ENCODE data around the gene GTF2IRD1. TPM values are rescaled to one million over a fixed set of nuclear protein-coding genes. Genes with fewer than 3 reads are reported as not detected.

Gene GTF2IRD1
- total and polyA plus RNA-seq, 9 of the 15 experiments (the other 6 are each of a cell fraction or from before 2014, with no cell fraction given), result 9.1 to 30.2 (median 14.0) TPM

- FAIRE-seq, result peak; percentile 52
These were observed 118.7 kb downstream of the GTF2IRD1 start for GRCh38 chr7:74572301-74572979.

More at GRCh38 chr7:74572301-74572979, 118.7 kb downstream of the GTF2IRD1 start:
- Histone ChIP-seq H3K79me2 (ENCODE audit: control insufficient read depth, insufficient read depth, low read length) (no peaks in the 10 kb centered on the region), H3K9ac (ENCODE audit: insufficient read depth in 1 of 2, low read depth in 2 of 2, low read length in 2 of 2) (no peak overlapping the region), H3K27me3 (ENCODE audit: control insufficient read depth in 2 of 2, insufficient read depth in 2 of 2, low read length in 2 of 2) (no peaks in the 10 kb centered on the region), H3K36me3 (ENCODE audit: control insufficient read depth, insufficient read depth, low read length) (no peaks in the 10 kb centered on the region), H3K4me3 (no peak overlapping the region), H4K20me1 (replicated peaks; ENCODE audit: control insufficient read depth, insufficient read depth, low read length) (0 out of 2 replicates have a peak, but pooled peaks cover 4% of the 10 kb centered on the region), H3K9me1 (ENCODE audit: control insufficient read depth, insufficient read depth, low read length) (no peaks in the 10 kb centered on the region), H3K27ac (ENCODE audit: extremely low read depth, low read depth, low read length) (no peak overlapping the region), H2AFZ (ENCODE audit: low read depth, low read length) (no peak overlapping the region), H3K9me3 (replicated peaks; ENCODE audit: control insufficient read depth, insufficient read depth, low read depth, low read length) (no peaks in the 10 kb centered on the region), H3K4me1 (replicated peaks in 1 of 2; ENCODE audit: control insufficient read depth in 2 of 2, insufficient read depth in 2 of 2, low read length in 2 of 2) (peaks cover 9 to 19% of the 10 kb centered on the region in 2 experiments; a peak in 4 of 5 replicates), H3K4me2 (ENCODE audit: insufficient read depth, low read length) (no peak overlapping the region)
- peak; percentile 44; the same call in 2 of the 3 replicates for ATAC-seq
- in situ Hi-C loops (cut with MboI), result no loop called here
- ChIA-PET CTCF (ENCODE audit: low intra/inter-chr PET ratio) (no interaction called here), POLR2A (interaction anchor here (0.6 kb wide), 1 partner anchor 334 kb away, joined by 3 read pairs; no protein-coding TSS in a partner anchor)
- intact Hi-C loops (cut with micrococcal nuclease), result no loop called here
- TF ChIP-seq BCLAF1 (IDR thresholded peaks at IDR 0.05; ENCODE audit: borderline replicate concordance in 1 of 2, control insufficient read depth in 1 of 2, low read depth in 2 of 2, low read length in 1 of 2) (no peak), MXD1 (CRISPR knock-in tag; IDR thresholded peaks at IDR 0.05; ENCODE audit: borderline replicate concordance, poor library complexity, severe bottlenecking) (no peak), ZNF224 (CRISPR knock-in tag; IDR thresholded peaks at IDR 0.05) (no peak), CBX1 (IDR thresholded peaks at IDR 0.05; ENCODE audit: low read depth) (no peak), ZNF668 (CRISPR knock-in tag; IDR thresholded peaks at IDR 0.05) (no peak), NCOA4 (IDR thresholded peaks at IDR 0.05; ENCODE audit: partially characterized antibody) (no peak), ZBTB2 (IDR thresholded peaks at IDR 0.05) (no peak)
- no TSS peak for BruUV-seq (replicated peaks)
- WGBS (ENCODE audit: insufficient coverage, low coverage, missing lambda C conversion rate), result 64% methylated on average over 10 of the region's 10 CpGs
- peak in 1 of 4 experiments; percentile 15 for DNase-seq (ENCODE audit: extremely low read depth in 1 of 4, low spot score in 3 of 4)
